Liver (tissue), 9 donors: ENCODE results near the gene DPF3. TPM values are rescaled to one million over a fixed set of nuclear protein-coding genes. Genes with fewer than 3 reads are reported as not detected.

Source experiments
- DNase-seq: peaks from one replicate; pipeline ENCODE4 v3.0.0-alpha.2; 2017; ENCODE audit warnings: low spot score
- H3K27ac ChIP-seq, 2 donors: one replicate each; pipeline ENCODE4 v1.7.0; 2013; ENCODE audit warnings: inconsistent platforms in 2 of 2, low read length in 2 of 2, control low read depth in 1 of 2, low read depth in 1 of 2, mild to moderate bottlenecking in 1 of 2
- H3K27me3 ChIP-seq, 4 donors: one replicate each; pipeline versions ENCODE4 v1.6.1 to v1.7.0; 2013; ENCODE audit warnings: low read length in 3 of 4, inconsistent platforms in 1 of 4, mild to moderate bottlenecking in 1 of 4, moderate library complexity in 1 of 4; ENCODE audit not compliant: control insufficient read depth in 4 of 4, insufficient read depth in 4 of 4
- H3K36me3 ChIP-seq, 4 donors: one replicate each; pipeline versions ENCODE4 v1.6.1 to v1.7.0; 2013; ENCODE audit warnings: low read length in 3 of 4, mild to moderate bottlenecking in 3 of 4, low read depth in 1 of 4, moderate library complexity in 1 of 4; ENCODE audit not compliant: control insufficient read depth in 4 of 4, insufficient read depth in 3 of 4
- H3K4me1 ChIP-seq, 4 donors: one replicate each; pipeline versions ENCODE4 v1.6.1 to v1.7.0; 2013; ENCODE audit warnings: low read length in 3 of 4, mild to moderate bottlenecking in 3 of 4, moderate library complexity in 1 of 4; ENCODE audit not compliant: control insufficient read depth in 4 of 4, insufficient read depth in 4 of 4
- H3K4me3 ChIP-seq, 3 donors: one replicate each; pipeline versions ENCODE4 v1.6.1 to v1.7.0; 2013; ENCODE audit warnings: low read length in 3 of 3, control low read depth in 1 of 3, low read depth in 1 of 3, mild to moderate bottlenecking in 1 of 3
- H3K9ac ChIP-seq, 2 donors: one replicate each; pipeline ENCODE4 v1.7.0; 2013; ENCODE audit warnings: low read length in 2 of 2, mild to moderate bottlenecking in 2 of 2, moderate library complexity in 2 of 2, control low read depth in 1 of 2, low read depth in 1 of 2
- H3K9me3 ChIP-seq, 4 donors: one replicate each; pipeline versions ENCODE4 v1.6.1 to v1.7.0; 2013; ENCODE audit warnings: low read length in 3 of 4; ENCODE audit not compliant: control insufficient read depth in 4 of 4
- ATF3 ChIP-seq: IDR thresholded peaks from 2 replicates; pipeline ENCODE4 v1.6.1; 2016; ENCODE audit warnings: antibody characterized with exemption
- FOXA1 ChIP-seq: IDR thresholded peaks from 2 replicates; pipeline ENCODE4 v1.6.1; 2016; ENCODE audit warnings: antibody characterized with exemption
- FOXA2 ChIP-seq: IDR thresholded peaks from 2 replicates; pipeline ENCODE4 v1.6.1; 2016; ENCODE audit warnings: antibody characterized with exemption
- GABPA ChIP-seq, 2 donors: IDR thresholded peaks in 1 of 2; conservative IDR thresholded peaks in 1 of 2; 2 replicates each; pipeline ENCODE4 v1.6.1; 2016; ENCODE audit warnings: antibody characterized with exemption in 2 of 2, mild to moderate bottlenecking in 1 of 2, moderate library complexity in 1 of 2
- HNF4A ChIP-seq, 2 donors: conservative IDR thresholded peaks; 2 replicates each; pipeline ENCODE4 v1.6.1; 2016; ENCODE audit warnings: antibody characterized with exemption in 2 of 2, mild to moderate bottlenecking in 2 of 2
- HNF4G ChIP-seq: IDR thresholded peaks from 2 replicates; pipeline ENCODE4 v1.6.1; 2016; ENCODE audit warnings: antibody characterized with exemption
- JUND ChIP-seq, 2 donors: IDR thresholded peaks; 2 replicates each; pipeline ENCODE4 v1.6.1; 2016; ENCODE audit warnings: antibody characterized with exemption in 2 of 2
- MAX ChIP-seq: IDR thresholded peaks from 2 replicates; pipeline ENCODE4 v1.6.1; 2016; ENCODE audit warnings: antibody characterized with exemption
- NR2F2 ChIP-seq: IDR thresholded peaks from 2 replicates; pipeline ENCODE4 v1.6.1; 2016; ENCODE audit warnings: antibody characterized with exemption
- RAD21 ChIP-seq, 2 donors: IDR thresholded peaks; 2 replicates each; pipeline ENCODE4 v1.6.1; 2016; ENCODE audit warnings: antibody characterized with exemption in 2 of 2, mild to moderate bottlenecking in 2 of 2
- REST ChIP-seq: IDR thresholded peaks from 2 replicates; pipeline ENCODE4 v1.6.1; 2016; ENCODE audit warnings: antibody characterized with exemption, mild to moderate bottlenecking
- RXRA ChIP-seq, 2 donors: IDR thresholded peaks; 2 replicates each; pipeline ENCODE4 v1.6.1; 2017 to 2018; ENCODE audit warnings: antibody characterized with exemption in 2 of 2, mild to moderate bottlenecking in 1 of 2
- SP1 ChIP-seq: IDR thresholded peaks from 2 replicates; pipeline ENCODE4 v1.6.1; 2018; ENCODE audit warnings: antibody characterized with exemption, mild to moderate bottlenecking
- YY1 ChIP-seq: IDR thresholded peaks from 2 replicates; pipeline ENCODE4 v1.6.1; 2016; ENCODE audit warnings: antibody characterized with exemption, mild to moderate bottlenecking
- WGBS: extraction: QIAGEN DNeasy Blood & Tissue Kit; methylation state at CpG from one replicate; pipeline ENCODE4 v1.1.7; 2013; 5-methylcytosine and 5-hydroxymethylcytosine counted together
- polyA plus RNA-seq, 2 donors: library from polyadenylated mRNA; stranded (reverse) in 1 of 2; unstranded in 1 of 2; fragments of 200-250 nt in 1 of 2; fragments of >200 nt in 1 of 2; fragmentation: Nextera tagmentation in 1 of 2; extraction: Ambion mirVana in 1 of 2; gene quantifications; one replicate each; pipeline versions ENCODE4 v1.2.1 to v1.2.3, GENCODE V29; 2013 to 2015
- total RNA-seq, 2 donors: library from RNA; depleted of rRNA; stranded (reverse); fragments of >200 nt; gene quantifications; one replicate each; pipeline ENCODE4 v1.2.3, GENCODE V29; 2014
- TF ChIP-seq, protein P1 (sequence below): fragments of 150-350 bp; IDR thresholded peaks from 2 replicates; pipeline ENCODE4 v1.5.1; 2017; ENCODE audit warnings: improper control_type of control experiment, low read depth, low read length; ENCODE audit not compliant: missing input control
- donor health status: healthy.
- donor health status: healthy.
- donor health status: healthy.
- donor health status: healthy.
- donor health status: healthy.

DPF3 gene
- total and polyA plus RNA-seq, 4 donors, result 1.1 to 23.2 (median 2.5) TPM

DNA sequence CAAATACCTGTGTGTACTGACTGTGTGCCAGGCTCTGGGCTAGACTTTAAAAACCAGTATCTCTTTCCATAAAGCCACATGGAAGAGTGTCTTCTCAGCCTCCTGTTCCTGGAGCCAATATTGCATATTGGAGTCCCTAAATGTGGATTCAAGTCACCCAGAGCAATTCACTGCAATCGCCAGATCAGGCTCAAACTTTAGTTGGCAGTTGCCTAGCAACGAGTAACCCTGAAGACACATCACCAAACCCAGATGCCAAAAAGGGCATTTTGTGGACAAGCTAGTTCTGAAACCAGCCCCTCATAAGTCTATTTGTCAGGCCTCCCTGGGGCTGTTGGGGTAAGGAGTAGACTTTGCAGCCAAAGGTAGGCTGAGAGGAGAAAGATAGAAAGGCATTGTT lies 13.7 kb downstream of the DPF3 start:
- Histone ChIP-seq H3K4me3 (no peak overlapping the region), H3K9me3 (no peaks in the 10 kb centered on the region), H3K4me1 (no peaks in the 10 kb centered on the region), H3K36me3 (no peaks in the 10 kb centered on the region), H3K27me3 (no peaks in the 10 kb centered on the region), H3K9ac (no peak overlapping the region), H3K27ac (no peak overlapping the region)
- no peak for TF ChIP-seq GABPA (IDR thresholded peaks at IDR 0.05 in 1 of 2, conservative IDR thresholded peaks at IDR 0.05 in 1 of 2)
- no peak for TF ChIP-seq ATF3
- TF ChIP-seq, protein P1, sequence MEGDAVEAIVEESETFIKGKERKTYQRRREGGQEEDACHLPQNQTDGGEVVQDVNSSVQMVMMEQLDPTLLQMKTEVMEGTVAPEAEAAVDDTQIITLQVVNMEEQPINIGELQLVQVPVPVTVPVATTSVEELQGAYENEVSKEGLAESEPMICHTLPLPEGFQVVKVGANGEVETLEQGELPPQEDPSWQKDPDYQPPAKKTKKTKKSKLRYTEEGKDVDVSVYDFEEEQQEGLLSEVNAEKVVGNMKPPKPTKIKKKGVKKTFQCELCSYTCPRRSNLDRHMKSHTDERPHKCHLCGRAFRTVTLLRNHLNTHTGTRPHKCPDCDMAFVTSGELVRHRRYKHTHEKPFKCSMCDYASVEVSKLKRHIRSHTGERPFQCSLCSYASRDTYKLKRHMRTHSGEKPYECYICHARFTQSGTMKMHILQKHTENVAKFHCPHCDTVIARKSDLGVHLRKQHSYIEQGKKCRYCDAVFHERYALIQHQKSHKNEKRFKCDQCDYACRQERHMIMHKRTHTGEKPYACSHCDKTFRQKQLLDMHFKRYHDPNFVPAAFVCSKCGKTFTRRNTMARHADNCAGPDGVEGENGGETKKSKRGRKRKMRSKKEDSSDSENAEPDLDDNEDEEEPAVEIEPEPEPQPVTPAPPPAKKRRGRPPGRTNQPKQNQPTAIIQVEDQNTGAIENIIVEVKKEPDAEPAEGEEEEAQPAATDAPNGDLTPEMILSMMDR, result no peak
- TF ChIP-seq RAD21 (IDR thresholded peaks at IDR 0.05), result no peak
- TF ChIP-seq HNF4G, result no peak
- TF ChIP-seq NR2F2, result no peak
- no peak for TF ChIP-seq JUND (IDR thresholded peaks at IDR 0.05)
- TF ChIP-seq FOXA1, result no peak
- DNase-seq, result no peak
- 94% methylated on average over 2 of the region's 2 CpGs for WGBS

- Histone ChIP-seq H3K9me3 (no peaks in the 10 kb centered on the region), H3K9ac (no peak overlapping the region), H3K4me3 (no peak overlapping the region), H3K27ac (no peak overlapping the region), H3K27me3 (no peaks in the 10 kb centered on the region), H3K36me3 (no peaks in the 10 kb centered on the region), H3K4me1 (no peaks in the 10 kb centered on the region)
- DNase-seq, result no peak
- 97% methylated on average over 6 of the region's 6 CpGs for WGBS
- TF ChIP-seq YY1 (no peak), HNF4G (no peak), RAD21 (IDR thresholded peaks at IDR 0.05) (no peak), RXRA (IDR thresholded peaks at IDR 0.05) (no peak), SP1 (no peak), FOXA2 (no peak), MAX (no peak), NR2F2 (no peak), ATF3 (no peak), REST (no peak), HNF4A (conservative IDR thresholded peaks at IDR 0.05) (no peak), GABPA (IDR thresholded peaks at IDR 0.05 in 1 of 2, conservative IDR thresholded peaks at IDR 0.05 in 1 of 2) (no peak)
- TF ChIP-seq, protein P1, result no peak
Observed at GRCh38 chr14:72879431-72879830, 14.5 kb downstream of the DPF3 start.
